Kidney (tissue), 14 donors: ENCODE measurements around the gene ITIH4. TPM values are rescaled to one million over a fixed set of nuclear protein-coding genes. Genes with fewer than 3 reads are reported as not detected.

ENCODE experiments used
- DNase-seq, 5 donors: peaks; one replicate each; pipeline ENCODE4 v3.0.0-alpha.2; 2013 to 2020
- FAIRE-seq: peaks from 2 replicates; lab custom pipeline; 2012; peaks lifted over from hg19 to GRCh38; lab: Jason Lieb, UNC
- H3K27ac ChIP-seq, 2 donors: one replicate each; pipeline ENCODE4 v1.7.0; 2013; ENCODE audit warnings: low read depth in 2 of 2, low read length in 2 of 2, inconsistent platforms in 1 of 2
- H3K27me3 ChIP-seq: one replicate; pipeline ENCODE4 v1.7.1; 2013; ENCODE audit warnings: low read length, inconsistent platforms; ENCODE audit not compliant: control insufficient read depth, insufficient read depth
- H3K36me3 ChIP-seq, 3 donors: one replicate each; pipeline versions ENCODE4 v1.7.0 to v1.7.1; 2013; ENCODE audit warnings: low read length in 3 of 3, control low read depth in 1 of 3, inconsistent platforms in 1 of 3; ENCODE audit not compliant: insufficient read depth in 3 of 3, control insufficient read depth in 2 of 3
- H3K4me1 ChIP-seq, 3 donors: one replicate each; pipeline versions ENCODE4 v1.7.0 to v1.7.1; 2013; ENCODE audit warnings: low read length in 3 of 3, inconsistent platforms in 1 of 3, low read depth in 1 of 3; ENCODE audit not compliant: control insufficient read depth in 2 of 3, insufficient read depth in 2 of 3
- H3K4me3 ChIP-seq, 3 donors: one replicate each; pipeline versions ENCODE4 v1.7.0 to v1.8.1; 2013; ENCODE audit warnings: low read length in 3 of 3, control low read depth in 1 of 3, inconsistent platforms in 1 of 3
- H3K9ac ChIP-seq, 3 donors: one replicate each; pipeline versions ENCODE4 v1.7.0 to v1.7.1; 2013; ENCODE audit warnings: low read length in 3 of 3, control low read depth in 1 of 3, inconsistent platforms in 1 of 3
- H3K9me3 ChIP-seq, 3 donors: one replicate each; pipeline versions ENCODE4 v1.7.0 to v1.7.1; 2013; ENCODE audit warnings: low read length in 3 of 3, control low read depth in 1 of 3, inconsistent platforms in 1 of 3; ENCODE audit not compliant: control insufficient read depth in 2 of 3, insufficient read depth in 1 of 3
- CTCF ChIP-seq: IDR thresholded peaks from 3 replicates; pipeline ENCODE4 v1.5.1; 2012; ENCODE audit warnings: mild to moderate bottlenecking, moderate library complexity, borderline replicate concordance; ENCODE audit not compliant: insufficient read depth; ENCODE audit errors: extremely low read depth
- intact Hi-C: fragments of 100-400 bp; cut with DNase I; formaldehyde crosslinking; loops from one replicate; pipeline ENCODE4 v1.11.1; 2022
- polyA plus RNA-seq: library from polyadenylated mRNA; stranded (reverse); fragments of 350-450 nt; fragmentation: Illumina TruSeq; extraction: RNeasy Lipid Tissue Mini Kit (QIAGEN cat#74804); gene quantifications from one replicate; pipeline ENCODE4 v1.2.3, GENCODE V29; 2014; ENCODE audit warnings: low read depth, low replicate concordance; ENCODE audit not compliant: insufficient read depth
- total RNA-seq: library from RNA; stranded (reverse); fragmentation: NEBNext Ultra II Directional; extraction: Animal tissue kit (Norgen Biotek cat#: 25700); gene quantifications from one replicate; pipeline ENCODE4 v1.2.1, GENCODE V29; 2021
- donor health status: control.
- donor health status: control.
- donor health status: control.
- donor health status: control.
- donor health status: control.
- donor health status: DM: yes; HTN: yes; CAD: no.
- donor health status: Normal renal cell carcinoma (clear cell type).

Gene ITIH4
- total and polyA plus RNA-seq, 2 donors from 2014 or later = 12.9 to 15.4 TPM

- TF ChIP-seq CTCF = no peak
- Histone ChIP-seq H3K27me3 (no peaks in the 10 kb centered on the region), H3K27ac (no peak overlapping the region), H3K9ac (no peak overlapping the region), H3K9me3 (no peaks in the 10 kb centered on the region), H3K36me3 (peaks cover 0 to 30% (median 19%) of the 10 kb centered on the region in 3 donors), H3K4me3 (no peak overlapping the region), H3K4me1 (peaks cover 0 to 4% (median 0%) of the 10 kb centered on the region in 3 donors)
- intact Hi-C loops = no loop called here
- DNase-seq = peak in 1 of 5 donors; percentile 26
- no peak for FAIRE-seq
These were observed 10.9 kb upstream of the ITIH4 start for GRCh38 chr3:52841211-52841980.

DNA sequence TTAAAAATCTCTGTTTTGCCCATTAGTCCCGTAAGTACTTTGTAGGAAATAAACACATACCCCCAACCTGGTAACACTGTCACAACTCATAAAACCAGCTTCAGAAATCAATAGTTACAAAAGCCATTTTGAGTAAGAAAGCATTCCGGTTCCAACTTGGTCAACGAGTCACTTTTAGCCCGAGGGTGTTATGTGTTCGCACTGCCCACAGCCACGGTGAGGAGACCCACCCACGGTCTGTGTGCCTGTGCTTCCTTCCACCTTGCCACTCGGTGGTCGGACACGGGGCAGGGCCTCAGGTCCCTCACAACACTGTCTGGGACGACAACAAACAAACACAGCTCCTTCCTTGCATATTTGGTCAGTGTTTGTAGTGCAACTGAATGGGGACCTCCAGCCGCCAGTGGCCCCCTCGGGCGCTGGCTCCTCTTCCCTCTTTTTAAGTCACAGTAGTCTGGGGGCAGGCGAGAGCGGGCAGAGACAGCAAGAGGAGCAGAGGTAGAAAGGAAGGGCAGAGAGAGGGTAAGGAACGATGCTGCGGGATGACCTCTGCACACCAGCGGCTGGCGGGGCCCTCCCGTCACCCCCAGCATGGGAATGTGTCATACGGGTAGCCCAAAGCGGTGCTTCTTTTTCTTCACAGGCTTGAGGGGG, 9.5 kb upstream of the ITIH4 start:
- DNase-seq (peak in 1 of 5 donors; percentile 47), FAIRE-seq (no peak)
- Histone ChIP-seq H3K27ac (no peak overlapping the region), H3K4me3 (no peak overlapping the region), H3K9me3 (no peaks in the 10 kb centered on the region), H3K27me3 (no peaks in the 10 kb centered on the region), H3K36me3 (peaks cover 0 to 30% (median 19%) of the 10 kb centered on the region in 3 donors), H3K4me1 (no peaks in the 10 kb centered on the region), H3K9ac (no peak overlapping the region)
- TF ChIP-seq CTCF = no peak
- intact Hi-C loops = no loop called here

- Histone ChIP-seq H3K27ac (no peak overlapping the region), H3K4me1 (no peaks in the 10 kb centered on the region), H3K27me3 (no peaks in the 10 kb centered on the region), H3K9me3 (no peaks in the 10 kb centered on the region), H3K9ac (no peak overlapping the region), H3K4me3 (no peak overlapping the region), H3K36me3 (peaks cover 0 to 27% (median 19%) of the 10 kb centered on the region in 3 donors)
- FAIRE-seq (no peak), DNase-seq (peak in 1 of 5 donors; percentile 11)
- no peak for TF ChIP-seq CTCF
- intact Hi-C loops = no loop called here
These were observed 8.8 kb upstream of the ITIH4 start for GRCh38 chr3:52839268-52839575.
